ENCODE results near the gene RAB40C. TPM values are rescaled to one million over a fixed set of nuclear protein-coding genes. Genes with fewer than 3 reads are reported as not detected.
A peak's percentile ranks its signal among the peaks of the same experiment; 100 is the strongest.

RAB40C gene
- total RNA-seq, 1 experiment from 2014 or later = 28.6 TPM

- in situ Hi-C loops (cut with HindIII; ENCODE audit: low sequenced_read_pairs) = no loop called here
These were observed 14.1 kb downstream of the RAB40C start for GRCh38 chr16:603933-604332.

GRCh38 chr16:606656-607307 is 16.9 kb downstream of the RAB40C start:
- peak; percentile 60 for DNase-seq (ENCODE audit: low spot score)
- in situ Hi-C loops (cut with HindIII; ENCODE audit: low sequenced_read_pairs) = no loop called here

More at GRCh38 chr16:603933-604332, 14.1 kb downstream of the RAB40C start:
- no peak for DNase-seq (ENCODE audit: low spot score)

- in situ Hi-C loops (cut with HindIII; ENCODE audit: low sequenced_read_pairs) = no loop called here
- no peak for DNase-seq (ENCODE audit: low spot score)
These were observed 18.2 kb downstream of the RAB40C start for GRCh38 chr16:608019-608418.

- no peak for DNase-seq (ENCODE audit: low spot score)
- in situ Hi-C loops (cut with HindIII; ENCODE audit: low sequenced_read_pairs) = no loop called here
These were observed 19.4 kb downstream of the RAB40C start for GRCh38 chr16:609316-609715.

- in situ Hi-C loops (cut with HindIII; ENCODE audit: low sequenced_read_pairs) = no loop called here
- no peak for DNase-seq (ENCODE audit: low spot score)
These were observed 20.1 kb downstream of the RAB40C start for GRCh38 chr16:609984-610383.

GRCh38 chr16:610513-611381 is 20.9 kb downstream of the RAB40C start:
- DNase-seq (ENCODE audit: low spot score) = peak; percentile 70
- in situ Hi-C loops (cut with HindIII; ENCODE audit: low sequenced_read_pairs) = no loop called here

GRCh38 chr16:615122-615521 is 25.3 kb downstream of the RAB40C start:
- in situ Hi-C loops (cut with HindIII; ENCODE audit: low sequenced_read_pairs) = no loop called here
- DNase-seq (ENCODE audit: low spot score) = no peak

- in situ Hi-C loops (cut with HindIII; ENCODE audit: low sequenced_read_pairs) = no loop called here
- DNase-seq (ENCODE audit: low spot score) = no peak
These were observed 27.1 kb downstream of the RAB40C start for GRCh38 chr16:616733-617586.

GRCh38 chr16:617855-618254 is 28.0 kb downstream of the RAB40C start:
- DNase-seq (ENCODE audit: low spot score) = no peak
- in situ Hi-C loops (cut with HindIII; ENCODE audit: low sequenced_read_pairs) = no loop called here

GRCh38 chr16:619476-620100 is 29.7 kb downstream of the RAB40C start:
- in situ Hi-C loops (cut with HindIII; ENCODE audit: low sequenced_read_pairs) = no loop called here
- DNase-seq (ENCODE audit: low spot score) = peak; percentile 92

- in situ Hi-C loops (cut with HindIII; ENCODE audit: low sequenced_read_pairs) = no loop called here
- peak; percentile 48 for DNase-seq (ENCODE audit: low spot score)
These were observed 31.0 kb downstream of the RAB40C start for GRCh38 chr16:620700-621525.

- in situ Hi-C loops (cut with HindIII; ENCODE audit: low sequenced_read_pairs) = no loop called here
- peak; percentile 86 for DNase-seq (ENCODE audit: low spot score)
These were observed 31.8 kb downstream of the RAB40C start for GRCh38 chr16:621526-622105.

GRCh38 chr16:622920-623280 is 33.0 kb downstream of the RAB40C start:
- in situ Hi-C loops (cut with HindIII; ENCODE audit: low sequenced_read_pairs) = no loop called here
- no peak for DNase-seq (ENCODE audit: low spot score)

- in situ Hi-C loops (cut with HindIII; ENCODE audit: low sequenced_read_pairs) = no loop called here
These were observed 34.7 kb downstream of the RAB40C start for GRCh38 chr16:624526-625070.

GRCh38 chr16:625117-625976 is 35.5 kb downstream of the RAB40C start:
- in situ Hi-C loops (cut with HindIII; ENCODE audit: low sequenced_read_pairs) = no loop called here
- DNase-seq (ENCODE audit: low spot score) = no peak

More at GRCh38 chr16:624526-625070, 34.7 kb downstream of the RAB40C start:
- DNase-seq (ENCODE audit: low spot score) = peak; percentile 36

GRCh38 chr16:625977-626765 is 36.3 kb downstream of the RAB40C start:
- in situ Hi-C loops (cut with HindIII; ENCODE audit: low sequenced_read_pairs) = no loop called here
- no peak for DNase-seq (ENCODE audit: low spot score)
